HG02973 (cell line): ENCODE results near the gene TARS1.

Experiments
- ATAC-seq: cut with Tn5 transposase; IDR thresholded peaks from one replicate; pipeline ENCODE4 v1.9.1; 2021; ENCODE audit warnings: moderate library complexity; ENCODE audit not compliant: unreplicated experiment

Gene TARS1

GRCh38 chr5:33440482-33441240 lies at the start of gene TARS1:
TSS of gene TARS1 (plus strand) at chr5:33440965. CDS start at chr5:33441087, 122 bp downstream.
- ATAC-seq: peak; percentile 94

- no peak for ATAC-seq
These were observed 42.3 kb upstream of the TARS1 start for GRCh38 chr5:33398501-33398900.

- ATAC-seq: peak; percentile 58
These were observed 40.1 kb upstream of the TARS1 start for GRCh38 chr5:33400675-33401074.

GRCh38 chr5:33401482-33402390 lies 39.0 kb upstream of the TARS1 start:
- no peak for ATAC-seq

- no peak for ATAC-seq
These were observed 37.6 kb upstream of the TARS1 start for GRCh38 chr5:33403187-33403586.

- no peak for ATAC-seq
These were observed 31.9 kb upstream of the TARS1 start for GRCh38 chr5:33408816-33409215.

GRCh38 chr5:33409435-33410170 lies 31.2 kb upstream of the TARS1 start:
- ATAC-seq: no peak

GRCh38 chr5:33410221-33410620 lies 30.5 kb upstream of the TARS1 start:
- ATAC-seq: no peak

GRCh38 chr5:33411498-33411897 lies 29.3 kb upstream of the TARS1 start:
- no peak for ATAC-seq

- ATAC-seq: no peak
These were observed 24.9 kb upstream of the TARS1 start for GRCh38 chr5:33415811-33416354.

- ATAC-seq: no peak
These were observed 23.1 kb upstream of the TARS1 start for GRCh38 chr5:33417632-33418031.

- no peak for ATAC-seq
These were observed 19.8 kb upstream of the TARS1 start for GRCh38 chr5:33420946-33421345.

GRCh38 chr5:33422191-33422590 lies 18.6 kb upstream of the TARS1 start:
- no peak for ATAC-seq

GRCh38 chr5:33423018-33423630 lies 17.6 kb upstream of the TARS1 start:
- ATAC-seq: no peak

- no peak for ATAC-seq
These were observed 15.5 kb upstream of the TARS1 start for GRCh38 chr5:33425314-33425713.

GRCh38 chr5:33430983-33431382 lies 9.8 kb upstream of the TARS1 start:
- ATAC-seq: no peak

GRCh38 chr5:33432656-33433055 lies 8.1 kb upstream of the TARS1 start:
- ATAC-seq: no peak

- no peak for ATAC-seq
These were observed 7.2 kb upstream of the TARS1 start for GRCh38 chr5:33433303-33434240.

- peak; percentile 47 for ATAC-seq
These were observed 4.8 kb upstream of the TARS1 start for GRCh38 chr5:33435893-33436490.
